Right ventricle myocardium superior (tissue), 1 donor: ENCODE results near the gene LILRB1. TPM values are rescaled to one million over a fixed set of nuclear protein-coding genes. Genes with fewer than 3 reads are reported as not detected.
"Not testable (repeated sequence)": the region's sequence is repeated elsewhere in the genome, so short reads cannot be mapped to it uniquely, and the experiment has no call there.

Experiments
- ATAC-seq: fragments of 200-7000 bp; cut with Tn5 transposase; one replicate; pipeline ENCODE4 v1.9.1; 2020; ENCODE audit warnings: mild to moderate bottlenecking; ENCODE audit not compliant: poor library complexity
- DNase-seq: peaks from one replicate; pipeline ENCODE4 v3.0.0-alpha.2; 2020
- intact Hi-C: fragments of 100-400 bp; cut with DNase I; formaldehyde crosslinking; loops from one replicate; pipeline ENCODE4 v1.11.2; 2022
- total RNA-seq: library from RNA; stranded (reverse); fragmentation: NEBNext Ultra II Directional; extraction: Animal tissue kit (Norgen Biotek cat#: 25700); gene quantifications from one replicate; pipeline ENCODE4 v1.2.1, GENCODE V29; 2021
- donor health status: DM: no; HTN: yes; CAD: no; lungs with severe emphysema.

Gene LILRB1
- total RNA-seq, 1 donor from 2014 or later, result 1.7 TPM

DNA sequence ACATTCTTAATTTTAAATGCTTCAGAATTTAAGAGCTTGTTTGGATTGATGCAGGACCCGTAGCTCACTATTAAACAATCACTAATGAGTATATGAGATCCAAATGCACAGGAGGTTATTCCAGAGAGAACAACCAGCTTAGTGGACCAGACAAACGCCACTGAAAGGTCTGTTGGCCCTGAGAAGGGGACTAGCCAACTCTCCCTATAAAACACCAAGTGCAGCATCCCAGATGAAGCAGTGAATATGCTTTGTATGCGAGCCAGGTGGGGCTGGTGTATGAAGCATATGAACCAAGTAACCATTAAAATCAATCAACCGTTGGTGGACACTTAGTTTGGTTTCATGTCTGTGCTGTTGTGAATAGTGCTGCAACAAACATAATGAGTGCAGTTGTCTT lies 9.8 kb upstream of the LILRB1 start:
- ATAC-seq (no peak), DNase-seq (no peak)
- intact Hi-C loops, result no loop called here

DNA sequence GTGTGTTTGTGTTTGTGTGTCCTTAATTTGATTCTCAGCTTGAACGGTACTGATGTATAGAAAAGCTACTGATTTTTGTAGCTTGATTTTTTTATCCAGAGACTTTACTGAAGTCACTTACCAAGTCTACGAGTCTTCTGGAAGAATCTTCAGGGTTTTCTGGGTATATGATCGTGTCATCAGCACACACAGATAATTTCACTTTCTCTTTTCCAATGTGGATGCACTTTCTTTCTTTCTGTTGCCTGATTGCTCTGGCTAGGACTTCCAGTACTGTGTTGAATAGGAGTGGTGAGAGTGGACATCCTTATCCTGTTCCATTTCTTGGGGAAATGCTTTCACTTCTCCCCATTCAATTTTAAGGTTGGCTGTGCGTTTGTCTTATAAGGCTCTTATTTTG lies 7.9 kb upstream of the LILRB1 start:
- intact Hi-C loops, result no loop called here
- ATAC-seq (no peak), DNase-seq (no peak)

DNA sequence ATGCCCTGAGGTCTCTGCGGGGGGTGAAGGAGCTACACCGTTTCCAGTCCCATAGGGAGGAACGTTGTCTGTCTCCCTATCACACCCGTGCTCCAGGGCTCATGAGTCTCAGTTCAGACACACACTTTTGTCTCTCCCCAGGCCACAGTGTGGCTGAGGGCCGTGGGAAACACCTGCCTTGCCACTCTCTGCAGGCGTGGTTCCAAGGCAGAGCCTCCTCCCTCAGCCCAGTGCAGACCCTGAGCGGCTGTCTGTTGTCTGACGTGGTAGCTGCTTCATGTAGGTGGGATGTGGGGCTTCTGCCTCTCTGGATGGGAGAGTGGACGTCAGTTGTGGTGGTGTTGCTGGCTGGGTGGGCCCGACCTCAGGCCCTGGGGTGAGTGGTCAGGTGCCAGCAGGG lies 6.0 kb upstream of the LILRB1 start:
- intact Hi-C loops, ATAC-seq, DNase-seq: not testable (repeated sequence)

DNA sequence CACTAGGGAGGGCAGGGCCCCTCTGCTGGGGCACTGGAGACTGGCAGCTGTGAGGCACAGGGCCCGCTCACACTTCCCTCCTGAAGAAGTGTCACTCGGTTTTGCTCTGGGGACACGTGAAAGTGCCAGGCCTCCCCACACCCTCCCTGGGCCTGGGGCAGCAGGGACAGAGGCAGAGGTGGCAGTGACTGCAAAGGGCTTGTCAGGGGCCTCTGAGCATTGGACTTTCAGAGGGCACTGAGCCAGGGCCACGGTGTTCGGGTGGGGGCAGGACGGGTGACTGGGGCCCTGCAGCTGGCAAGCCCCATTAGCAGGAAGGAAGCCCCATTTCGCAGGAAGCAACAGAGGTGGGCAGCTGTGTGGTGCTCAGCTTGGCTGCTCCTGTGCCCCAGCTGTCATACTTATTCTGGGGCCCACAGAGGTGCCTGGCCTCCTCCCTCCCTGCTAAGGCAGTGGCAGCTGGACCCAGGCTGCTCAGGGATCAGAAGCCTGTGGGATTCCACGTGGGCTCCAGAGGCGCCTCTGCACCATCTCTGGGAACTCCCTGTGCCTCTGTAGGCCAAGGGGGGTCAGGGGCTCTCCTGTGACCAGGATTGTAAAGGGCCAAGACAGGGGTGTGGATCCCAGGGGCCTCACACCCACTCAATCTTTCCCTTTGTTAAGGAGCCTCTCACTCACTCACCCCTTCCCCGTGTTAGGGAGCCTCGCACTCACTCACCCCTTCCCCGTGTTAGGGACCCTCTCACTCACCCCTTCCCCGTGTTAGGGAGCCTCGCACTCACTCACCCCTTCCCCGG lies 5.2 kb upstream of the LILRB1 start:
- ATAC-seq, intact Hi-C loops, DNase-seq: not testable (repeated sequence)

DNA sequence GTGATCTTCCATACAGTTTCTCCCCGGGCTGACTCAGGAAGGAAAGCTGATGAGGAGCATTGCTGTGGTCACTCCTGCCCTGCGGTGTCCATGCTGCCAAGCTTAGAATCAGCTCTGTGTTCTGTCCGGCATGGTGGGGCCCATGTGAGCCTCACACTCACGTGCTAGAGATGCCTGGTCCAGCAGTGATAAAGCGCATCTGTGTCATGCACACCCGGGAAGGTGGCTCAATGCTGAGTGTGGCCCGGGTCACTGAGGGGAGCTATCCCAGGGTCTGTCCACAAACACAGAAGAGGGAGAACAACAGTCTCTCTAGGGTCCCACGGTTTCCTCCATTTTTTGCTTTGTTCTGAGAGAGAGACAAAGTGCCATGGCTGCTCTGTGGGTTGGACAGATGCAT lies 3.5 kb upstream of the LILRB1 start:
- ATAC-seq (no peak), DNase-seq (no peak)
- intact Hi-C loops, result no loop called here

DNA sequence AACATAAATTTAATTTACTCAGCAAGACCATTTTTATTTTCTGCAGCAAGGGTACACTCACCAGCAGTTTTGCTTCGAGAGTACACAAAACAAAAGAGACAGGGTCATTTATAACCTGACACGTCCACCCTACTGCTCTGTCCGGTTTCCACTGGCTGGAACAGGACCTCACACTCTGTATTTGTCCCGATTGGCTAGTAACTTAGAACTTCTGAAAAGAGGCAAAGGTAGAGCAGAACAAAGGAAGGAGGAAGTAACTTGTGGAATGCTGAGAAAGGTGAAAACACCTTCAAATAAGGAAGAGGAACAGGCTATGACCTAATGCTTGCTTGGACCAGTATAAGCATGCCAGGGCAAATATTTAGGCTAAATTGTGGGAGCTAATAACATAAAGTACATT lies 2.4 kb upstream of the LILRB1 start:
- intact Hi-C loops, DNase-seq, ATAC-seq: not testable (repeated sequence)

DNA sequence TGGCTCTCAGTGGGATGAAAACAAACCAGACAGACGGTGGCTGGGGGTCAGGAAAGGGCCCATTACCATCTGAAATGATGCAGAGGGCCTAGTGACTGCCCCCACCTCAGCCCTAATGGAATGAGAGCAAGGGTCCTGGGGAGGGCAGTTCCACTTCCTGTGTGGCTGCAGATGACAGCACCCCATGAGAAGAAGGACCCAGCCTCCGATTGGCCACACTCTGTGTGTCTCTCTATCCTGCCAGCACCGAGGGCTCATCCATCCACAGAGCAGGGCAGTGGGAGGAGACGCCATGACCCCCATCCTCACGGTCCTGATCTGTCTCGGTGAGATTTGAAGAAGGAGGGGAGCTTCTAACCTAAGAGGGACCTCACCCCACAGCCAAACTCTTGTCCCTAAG lies 498 bp downstream of the LILRB1 start:
- DNase-seq (no peak), ATAC-seq (no peak)
- intact Hi-C loops, result no loop called here

DNA sequence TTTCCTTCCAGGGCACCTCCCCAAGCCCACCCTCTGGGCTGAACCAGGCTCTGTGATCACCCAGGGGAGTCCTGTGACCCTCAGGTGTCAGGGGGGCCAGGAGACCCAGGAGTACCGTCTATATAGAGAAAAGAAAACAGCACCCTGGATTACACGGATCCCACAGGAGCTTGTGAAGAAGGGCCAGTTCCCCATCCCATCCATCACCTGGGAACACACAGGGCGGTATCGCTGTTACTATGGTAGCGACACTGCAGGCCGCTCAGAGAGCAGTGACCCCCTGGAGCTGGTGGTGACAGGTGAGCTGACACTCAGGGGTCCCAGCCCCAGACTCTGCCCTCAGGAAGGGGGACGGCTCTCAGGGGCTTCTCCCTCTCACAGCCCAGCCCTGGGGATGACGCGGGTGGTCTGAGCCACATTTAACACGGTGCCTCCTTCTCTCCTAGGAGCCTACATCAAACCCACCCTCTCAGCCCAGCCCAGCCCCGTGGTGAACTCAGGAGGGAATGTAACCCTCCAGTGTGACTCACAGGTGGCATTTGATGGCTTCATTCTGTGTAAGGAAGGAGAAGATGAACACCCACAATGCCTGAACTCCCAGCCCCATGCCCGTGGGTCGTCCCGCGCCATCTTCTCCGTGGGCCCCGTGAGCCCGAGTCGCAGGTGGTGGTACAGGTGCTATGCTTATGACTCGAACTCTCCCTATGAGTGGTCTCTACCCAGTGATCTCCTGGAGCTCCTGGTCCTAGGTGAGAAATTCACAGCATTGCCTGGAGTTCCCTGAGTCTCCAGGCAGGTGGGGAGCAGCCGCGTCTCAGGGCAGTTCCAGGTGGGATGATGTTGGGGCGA lies 1.4 kb downstream of the LILRB1 start:
- intact Hi-C loops, DNase-seq, ATAC-seq: not testable (repeated sequence)

DNA sequence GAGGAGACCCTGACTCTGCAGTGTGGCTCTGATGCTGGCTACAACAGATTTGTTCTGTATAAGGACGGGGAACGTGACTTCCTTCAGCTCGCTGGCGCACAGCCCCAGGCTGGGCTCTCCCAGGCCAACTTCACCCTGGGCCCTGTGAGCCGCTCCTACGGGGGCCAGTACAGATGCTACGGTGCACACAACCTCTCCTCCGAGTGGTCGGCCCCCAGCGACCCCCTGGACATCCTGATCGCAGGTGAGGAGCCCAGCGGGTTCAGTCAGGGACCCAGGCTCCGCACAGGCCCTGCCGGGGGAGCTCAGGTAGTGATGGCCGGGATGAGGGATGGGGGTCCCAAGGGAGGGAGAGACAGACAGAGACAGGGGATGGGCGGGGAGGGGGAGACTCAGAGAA lies 2.2 kb downstream of the LILRB1 start:
- intact Hi-C loops, DNase-seq, ATAC-seq: not testable (repeated sequence)

DNA sequence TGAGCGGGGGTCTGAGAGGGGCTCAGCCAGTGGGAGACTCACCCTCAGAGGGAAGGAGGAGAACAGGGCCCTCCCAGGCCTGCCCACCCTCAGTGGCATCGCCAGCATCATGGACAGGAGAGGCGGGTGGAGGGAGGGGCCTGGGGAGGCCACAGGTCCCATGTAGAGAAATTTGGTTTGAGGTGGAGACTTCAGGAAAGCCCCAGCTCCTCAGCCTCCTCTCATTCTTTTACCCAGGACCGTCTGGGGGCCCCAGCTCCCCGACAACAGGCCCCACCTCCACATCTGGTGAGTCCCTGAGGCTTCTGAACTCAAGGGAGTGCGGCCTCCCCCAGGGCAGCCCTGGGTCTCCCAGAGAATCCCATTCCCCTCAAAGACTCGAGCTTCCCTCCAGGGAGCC lies 3.1 kb downstream of the LILRB1 start:
- intact Hi-C loops, result no loop called here
- ATAC-seq, result no peak

DNA sequence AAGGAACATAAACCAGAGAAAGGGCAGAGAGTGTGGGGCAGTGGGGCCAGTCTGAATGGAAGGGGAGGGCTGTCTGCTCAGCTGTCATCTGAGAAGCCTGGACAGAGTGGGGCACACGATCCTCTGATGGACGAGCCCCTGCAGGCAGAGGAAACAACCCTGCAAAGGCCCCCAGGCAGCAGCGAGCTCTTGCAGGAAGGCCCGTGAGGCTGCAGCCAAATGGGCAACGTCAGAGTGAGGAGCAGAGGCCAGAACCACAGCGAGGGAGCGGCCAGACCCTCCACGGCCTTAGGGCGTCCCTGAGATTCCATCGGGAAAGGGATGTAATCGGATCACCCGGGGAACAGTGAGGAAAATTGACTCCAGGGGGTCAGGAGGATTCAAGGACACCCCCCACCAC lies 5.8 kb downstream of the LILRB1 start:
- DNase-seq, ATAC-seq, intact Hi-C loops: not testable (repeated sequence)

More for the DNA sequence above, 3.1 kb downstream of the LILRB1 start:
- DNase-seq, result no peak

DNA sequence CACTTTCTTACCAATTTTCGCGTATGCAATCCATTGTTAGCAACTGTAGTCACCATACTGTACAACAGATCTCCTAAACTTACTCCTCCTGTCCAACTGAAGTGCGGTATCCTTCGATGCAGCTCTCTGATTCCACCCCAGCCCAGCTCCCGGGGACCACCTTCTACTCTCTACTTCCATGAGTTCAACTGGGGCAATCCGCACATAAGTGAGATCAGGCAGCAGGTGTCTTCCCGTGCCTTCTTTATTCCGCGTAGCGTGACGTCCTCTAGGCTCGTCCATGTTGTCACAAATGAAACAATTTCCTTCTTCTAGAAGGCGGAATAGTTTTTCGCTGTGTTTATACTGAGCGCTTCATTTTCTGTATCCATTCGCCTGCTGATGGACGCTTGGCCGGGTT lies 8.4 kb downstream of the LILRB1 start:
- no peak for DNase-seq
- intact Hi-C loops, result no loop called here
- ATAC-seq, result no peak

DNA sequence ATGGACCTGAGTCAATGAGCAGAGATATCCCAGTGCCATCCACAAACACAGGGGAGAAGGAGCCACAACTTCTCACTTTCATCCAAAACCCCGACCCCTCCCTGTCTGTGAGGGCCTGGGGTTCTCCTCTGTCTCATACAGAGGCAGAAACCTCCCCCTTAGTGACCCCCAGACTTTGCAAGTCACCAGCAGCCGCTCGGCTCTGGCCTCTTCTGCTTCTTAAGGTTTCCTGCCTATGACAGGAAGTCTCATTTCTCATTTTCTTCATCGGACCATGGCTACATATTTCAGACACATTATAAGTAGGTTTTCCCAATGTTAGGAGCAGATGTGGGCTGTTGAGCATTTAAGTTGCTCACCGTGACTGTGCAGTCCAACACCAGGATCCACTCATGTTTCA lies 12.7 kb downstream of the LILRB1 start:
- intact Hi-C loops, DNase-seq: not testable (repeated sequence)
- ATAC-seq, result peak; percentile 45

DNA sequence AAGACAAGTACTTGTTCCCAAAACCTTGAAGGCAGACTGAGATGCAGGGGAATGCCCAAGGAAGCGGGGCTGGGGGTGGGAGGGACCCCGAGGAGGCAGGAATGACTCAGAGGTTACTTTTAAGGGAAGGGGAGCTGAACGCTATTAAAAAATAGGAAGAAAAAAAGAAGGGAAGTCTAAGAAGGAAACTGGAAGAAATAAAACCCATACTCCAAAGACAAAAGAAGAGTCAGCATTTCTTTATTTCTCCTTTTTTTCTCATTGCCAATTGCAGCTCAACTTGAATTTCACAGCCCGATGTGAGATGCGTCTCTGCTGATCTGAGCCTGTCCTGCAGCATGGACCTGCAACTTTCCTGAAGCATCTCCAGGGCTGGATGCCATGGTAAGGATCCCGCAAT lies 13.3 kb downstream of the LILRB1 start:
- ATAC-seq, result peak; percentile 68
- intact Hi-C loops, DNase-seq: not testable (repeated sequence)

DNA sequence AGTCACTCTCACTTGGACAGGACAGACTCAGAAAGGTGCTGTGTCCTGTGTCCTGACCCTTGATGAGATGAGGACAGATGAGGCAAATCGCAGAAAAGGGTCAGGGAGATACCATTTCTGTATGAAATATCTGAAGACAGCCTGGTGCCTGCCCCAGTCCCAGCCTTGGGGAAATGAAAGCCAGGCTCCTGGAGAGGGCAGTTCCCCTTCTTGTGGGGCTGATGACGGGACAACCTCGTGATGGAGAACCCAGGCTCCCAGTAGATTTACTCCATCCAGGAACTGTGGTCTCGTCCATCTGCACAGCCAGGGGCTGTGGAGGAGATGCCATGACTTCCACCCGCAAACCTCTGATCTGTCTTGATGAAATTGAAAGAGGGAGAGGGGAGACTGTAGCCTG lies 13.8 kb downstream of the LILRB1 start:
- DNase-seq (no peak), ATAC-seq (peak; percentile 75)
- intact Hi-C loops, result no loop called here

DNA sequence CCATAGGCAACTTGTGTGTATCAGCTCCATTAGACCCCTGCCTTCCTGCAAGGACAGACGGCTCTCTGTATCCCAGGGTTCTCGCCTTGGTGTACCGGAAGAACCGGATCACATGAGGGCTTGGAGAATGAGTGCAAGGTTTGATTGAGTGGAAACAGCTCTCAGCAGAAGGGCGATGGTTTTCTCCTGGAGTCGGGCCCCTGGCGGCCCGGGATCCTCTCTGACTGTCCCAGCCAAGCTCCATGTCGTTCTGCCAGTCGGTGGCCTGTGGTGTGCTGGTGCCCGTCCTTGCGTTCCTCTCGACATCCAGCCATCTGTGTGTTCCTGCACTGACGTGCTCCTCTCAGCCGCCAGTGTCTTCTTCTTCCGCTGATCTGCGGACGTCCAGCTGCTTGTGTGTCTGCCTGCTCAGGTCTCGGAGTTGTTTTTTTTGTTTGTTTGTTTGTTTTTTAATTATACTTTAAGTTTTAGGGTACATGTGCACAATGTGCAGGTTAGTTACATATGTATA lies 16.1 kb downstream of the LILRB1 start:
- DNase-seq, result no peak
- ATAC-seq, result no peak
- intact Hi-C loops, result no loop called here

DNA sequence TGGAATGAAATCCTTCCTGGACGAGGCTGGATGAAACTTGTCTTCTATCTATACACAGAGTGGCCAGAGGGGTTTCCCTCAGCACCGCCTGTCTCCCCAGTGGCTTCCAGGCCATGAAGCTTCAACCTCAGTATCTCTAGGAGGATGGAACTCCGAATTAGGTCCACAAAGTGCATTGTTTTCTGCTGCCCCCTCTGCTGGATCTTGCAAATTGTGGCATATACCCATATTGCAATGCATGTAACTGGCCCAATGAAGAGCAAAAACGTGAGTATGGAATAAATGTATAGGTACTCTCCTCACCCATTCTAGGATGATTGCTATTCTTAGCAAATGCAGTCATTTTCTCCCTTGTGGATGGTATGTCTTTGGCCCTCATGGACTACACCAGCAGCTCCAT lies 17.8 kb downstream of the LILRB1 start:
- ATAC-seq, result no peak
- no peak for DNase-seq
- intact Hi-C loops, result no loop called here

DNA sequence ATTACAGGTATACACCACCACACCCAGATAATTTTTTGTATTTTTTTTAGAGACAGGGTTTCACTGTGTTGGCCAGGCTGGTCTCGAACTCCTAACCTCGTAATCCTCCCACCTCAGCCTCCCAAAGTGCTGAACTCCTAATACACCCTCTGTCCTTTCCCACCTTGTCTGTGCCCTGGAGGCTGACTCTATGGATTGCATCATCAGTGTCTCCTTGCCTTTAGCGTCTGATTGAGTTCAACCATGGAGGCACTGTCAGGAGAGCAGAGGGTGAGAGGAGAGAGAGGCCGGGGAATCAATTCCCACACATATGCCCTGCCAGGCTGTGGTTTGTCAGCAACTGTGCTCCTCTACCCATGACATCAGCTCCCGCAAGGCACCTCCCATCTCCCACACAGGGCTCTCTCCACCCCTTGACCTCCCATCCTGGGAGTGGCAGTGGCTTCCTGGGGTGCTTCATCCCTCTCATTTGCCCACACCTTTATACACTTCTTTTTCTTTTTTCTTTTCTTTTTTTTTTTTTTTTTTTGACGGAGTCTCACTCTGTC lies 19.9 kb downstream of the LILRB1 start:
- intact Hi-C loops, result no loop called here
- ATAC-seq, result no peak
- no peak for DNase-seq

DNA sequence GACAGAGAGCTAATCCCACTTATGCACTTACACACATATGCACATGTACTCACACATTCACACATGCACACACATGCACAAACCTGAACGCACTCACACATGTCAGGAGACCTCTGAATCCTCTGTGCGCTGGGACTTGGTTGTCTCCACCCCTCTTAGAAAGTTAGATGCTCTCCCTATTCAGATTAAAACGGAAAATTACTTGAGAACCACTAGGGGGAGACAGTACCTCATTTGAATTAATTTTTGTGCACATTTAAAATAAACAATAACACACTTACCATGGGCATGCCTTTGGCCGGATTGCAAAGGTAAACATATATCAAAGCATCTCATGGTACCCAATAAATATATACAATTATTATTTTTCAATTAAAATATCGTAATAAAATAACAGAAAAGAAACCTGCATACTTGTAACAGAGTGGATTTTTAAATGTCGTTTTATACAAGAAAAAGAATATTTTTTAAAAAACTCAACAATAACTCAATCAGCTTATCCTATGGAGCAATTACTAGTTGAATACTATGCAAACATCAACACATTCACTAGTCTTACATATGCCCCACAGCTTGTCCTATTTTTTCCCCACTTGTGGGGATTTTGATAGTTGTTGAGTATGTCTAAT lies 23.0 kb downstream of the LILRB1 start:
- ATAC-seq (no peak), DNase-seq (no peak)
- intact Hi-C loops, result no loop called here
